SK-N-SH treated with all-trans-retinoic acid at 6 μM for 48 hours (cell line): ENCODE data around the gene CDCA3.
"Not testable (repeated sequence)": the region's sequence is repeated elsewhere in the genome, so short reads cannot be mapped to it uniquely, and the experiment has no call there.

Source experiments
- ATAC-seq: fragments of 200-7000 bp; cut with Tn5 transposase; 3 replicates; pipeline ENCODE4 v1.9.1; 2020; ENCODE audit warnings: mild to moderate bottlenecking, moderate library complexity
- ARNTL ChIP-seq: fragments of 450-650 bp; formaldehyde crosslinking; IDR thresholded peaks from 2 replicates; pipeline ENCODE4 v1.5.0; 2020; ENCODE audit warnings: low read depth, mild to moderate bottlenecking, moderate library complexity, borderline replicate concordance
- BACH2 ChIP-seq: fragments of 250-450 bp; sonication (Bioruptor Pico); IDR thresholded peaks from 2 replicates; pipeline ENCODE4 v1.9.0; 2021; ENCODE audit warnings: mild to moderate bottlenecking, borderline replicate concordance
- CSDC2 ChIP-seq: fragments of 250-450 bp; sonication (Bioruptor Pico); IDR thresholded peaks from 2 replicates; pipeline ENCODE4 v1.5.0; 2020; ENCODE audit warnings: mild to moderate bottlenecking, moderate library complexity
- ESRRG ChIP-seq: fragments of 250-450 bp; sonication (Bioruptor Pico); IDR thresholded peaks from 2 replicates; pipeline ENCODE4 v1.6.1; 2021; ENCODE audit warnings: mild to moderate bottlenecking
- ISL1 ChIP-seq: fragments of 250-450 bp; sonication (Bioruptor Pico); IDR thresholded peaks from 2 replicates; pipeline ENCODE4 v2.1.2; 2022; ENCODE audit warnings: mild to moderate bottlenecking, moderate library complexity
- OSR1 ChIP-seq: fragments of 250-450 bp; sonication (Bioruptor Pico); IDR thresholded peaks from 2 replicates; pipeline ENCODE4 v1.8.0; 2022; ENCODE audit warnings: moderate library complexity, mild to moderate bottlenecking, inconsistent platforms
- RARB ChIP-seq: fragments of 250-450 bp; sonication (Bioruptor Pico); IDR thresholded peaks from 2 replicates; pipeline ENCODE4 v1.8.0; 2021; ENCODE audit warnings: mild to moderate bottlenecking, moderate library complexity
- TCF4 ChIP-seq: fragments of 250-450 bp; sonication (Bioruptor Pico); IDR thresholded peaks from 2 replicates; pipeline ENCODE4 v1.8.0; 2021; ENCODE audit warnings: mild to moderate bottlenecking, moderate library complexity, borderline replicate concordance
- TOX ChIP-seq: fragments of 250-450 bp; sonication (Bioruptor Pico); IDR thresholded peaks from 2 replicates; pipeline ENCODE4 v1.8.0; 2021; ENCODE audit warnings: mild to moderate bottlenecking, moderate library complexity, borderline replicate concordance
- ZFP3 ChIP-seq: fragments of 250-450 bp; sonication (Bioruptor Pico); IDR thresholded peaks from 2 replicates; pipeline ENCODE4 v1.5.0; 2020; ENCODE audit warnings: mild to moderate bottlenecking, moderate library complexity
- ZFP30 ChIP-seq: fragments of 450-650 bp; formaldehyde crosslinking; IDR thresholded peaks from 2 replicates; pipeline ENCODE4 v1.5.0; 2022; ENCODE audit warnings: mild to moderate bottlenecking, moderate library complexity
- ZNF565 ChIP-seq: fragments of 450-650 bp; formaldehyde crosslinking; conservative IDR thresholded peaks from 2 replicates; pipeline ENCODE4 v1.5.0; 2020; ENCODE audit warnings: low read depth, mild to moderate bottlenecking, moderate library complexity
- ZNF70 ChIP-seq: fragments of 450-650 bp; formaldehyde crosslinking; IDR thresholded peaks from 2 replicates; pipeline ENCODE4 v1.5.0; 2020; ENCODE audit warnings: mild to moderate bottlenecking, moderate library complexity
- ZNF8 ChIP-seq: fragments of 450-650 bp; formaldehyde crosslinking; IDR thresholded peaks from 2 replicates; pipeline ENCODE4 v1.5.0; 2020; ENCODE audit warnings: mild to moderate bottlenecking, moderate library complexity
- TF ChIP-seq, protein P1 (sequence below): fragments of 250-450 bp; sonication (Bioruptor Pico); IDR thresholded peaks from 2 replicates; pipeline ENCODE4 v1.8.0; 2021; ENCODE audit warnings: low read depth, mild to moderate bottlenecking, moderate library complexity, borderline replicate concordance
- TF ChIP-seq, protein P2 (sequence below): fragments of 250-450 bp; sonication (Bioruptor Pico); IDR thresholded peaks from 2 replicates; pipeline ENCODE4 v1.5.1; 2021; ENCODE audit warnings: mild to moderate bottlenecking, moderate library complexity
- TF ChIP-seq, protein P3 (sequence below): fragments of 250-450 bp; sonication (Bioruptor Pico); IDR thresholded peaks from 2 replicates; pipeline ENCODE4 v1.8.0; 2020; ENCODE audit warnings: mild to moderate bottlenecking, moderate library complexity, borderline replicate concordance
- TF ChIP-seq, protein P4 (sequence below): fragments of 250-450 bp; sonication (Bioruptor Pico); IDR thresholded peaks from 2 replicates; pipeline ENCODE4 v1.5.0; 2020; ENCODE audit warnings: mild to moderate bottlenecking, moderate library complexity
- TF ChIP-seq, protein P5 (sequence below): fragments of 250-450 bp; sonication (Bioruptor Pico); IDR thresholded peaks from 2 replicates; pipeline ENCODE4 v1.5.1; 2020; ENCODE audit warnings: low read depth, mild to moderate bottlenecking, moderate library complexity

CDCA3 gene

DNA sequence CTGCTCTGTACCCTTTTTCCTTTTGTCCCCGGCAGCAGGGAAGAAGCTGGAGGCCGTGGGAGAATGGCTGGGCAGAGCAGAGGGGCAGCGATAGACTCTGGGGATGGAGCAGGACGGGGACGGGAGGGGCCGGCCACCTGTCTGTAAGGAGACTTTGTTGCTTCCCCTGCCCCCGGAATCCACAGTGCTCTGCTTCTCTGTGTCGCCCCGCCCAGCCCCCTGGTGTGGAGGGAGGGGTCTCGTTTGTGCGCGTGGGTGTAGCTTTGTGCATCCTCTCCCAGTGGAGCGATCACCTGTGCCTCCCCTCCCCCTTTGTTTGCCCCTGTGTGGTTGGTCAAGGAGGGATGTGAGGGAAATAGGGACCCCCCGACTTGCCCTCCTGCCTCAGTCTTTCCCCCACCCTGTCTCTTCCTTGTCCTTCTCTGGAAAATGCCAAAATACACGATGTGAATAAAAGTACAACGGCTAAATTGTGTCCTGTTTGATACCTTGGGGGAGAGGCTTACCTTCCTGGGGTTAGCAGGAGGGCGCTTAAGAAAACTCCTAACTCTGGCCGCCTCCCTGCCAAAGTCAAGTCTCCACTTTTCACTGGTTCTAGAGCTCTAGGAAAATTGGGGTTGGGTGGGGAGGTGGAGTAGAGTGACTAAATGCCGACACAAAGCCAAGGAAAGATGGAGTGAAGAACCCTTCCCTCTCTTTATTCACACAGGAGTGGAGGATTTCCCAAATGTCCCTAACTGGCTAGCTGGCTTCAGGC is 15.3 kb upstream of the CDCA3 start:
- no peak for ATAC-seq
- no peak for TF ChIP-seq TOX (CRISPR knock-in tag)
- TF ChIP-seq, protein P1, sequence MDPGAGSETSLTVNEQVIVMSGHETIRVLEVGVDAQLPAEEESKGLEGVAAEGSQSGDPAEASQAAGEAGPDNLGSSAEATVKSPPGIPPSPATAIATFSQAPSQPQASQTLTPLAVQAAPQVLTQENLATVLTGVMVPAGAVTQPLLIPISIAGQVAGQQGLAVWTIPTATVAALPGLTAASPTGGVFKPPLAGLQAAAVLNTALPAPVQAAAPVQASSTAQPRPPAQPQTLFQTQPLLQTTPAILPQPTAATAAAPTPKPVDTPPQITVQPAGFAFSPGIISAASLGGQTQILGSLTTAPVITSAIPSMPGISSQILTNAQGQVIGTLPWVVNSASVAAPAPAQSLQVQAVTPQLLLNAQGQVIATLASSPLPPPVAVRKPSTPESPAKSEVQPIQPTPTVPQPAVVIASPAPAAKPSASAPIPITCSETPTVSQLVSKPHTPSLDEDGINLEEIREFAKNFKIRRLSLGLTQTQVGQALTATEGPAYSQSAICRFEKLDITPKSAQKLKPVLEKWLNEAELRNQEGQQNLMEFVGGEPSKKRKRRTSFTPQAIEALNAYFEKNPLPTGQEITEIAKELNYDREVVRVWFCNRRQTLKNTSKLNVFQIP (CRISPR knock-in tag): no peak

DNA sequence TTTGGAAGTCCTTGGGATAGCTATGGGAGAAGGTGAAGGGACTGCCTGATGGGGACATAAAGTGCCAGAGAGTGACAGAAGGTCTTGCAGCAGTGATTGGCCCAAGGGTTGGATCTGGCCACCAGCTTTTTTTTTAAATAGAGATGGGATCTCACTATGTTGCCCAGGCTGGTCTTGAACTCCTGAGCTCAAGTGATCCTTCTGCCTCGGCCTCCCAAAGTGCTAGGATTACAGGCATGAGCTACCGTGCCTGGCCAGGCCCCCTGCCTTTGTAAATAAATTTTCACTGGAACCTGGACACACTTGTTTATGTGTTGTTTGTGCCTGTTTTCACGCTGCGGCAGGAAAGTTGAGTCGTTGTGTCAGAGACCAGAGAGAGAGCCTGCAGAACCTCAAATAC is 14.2 kb upstream of the CDCA3 start:
- not testable (repeated sequence) for ATAC-seq

DNA sequence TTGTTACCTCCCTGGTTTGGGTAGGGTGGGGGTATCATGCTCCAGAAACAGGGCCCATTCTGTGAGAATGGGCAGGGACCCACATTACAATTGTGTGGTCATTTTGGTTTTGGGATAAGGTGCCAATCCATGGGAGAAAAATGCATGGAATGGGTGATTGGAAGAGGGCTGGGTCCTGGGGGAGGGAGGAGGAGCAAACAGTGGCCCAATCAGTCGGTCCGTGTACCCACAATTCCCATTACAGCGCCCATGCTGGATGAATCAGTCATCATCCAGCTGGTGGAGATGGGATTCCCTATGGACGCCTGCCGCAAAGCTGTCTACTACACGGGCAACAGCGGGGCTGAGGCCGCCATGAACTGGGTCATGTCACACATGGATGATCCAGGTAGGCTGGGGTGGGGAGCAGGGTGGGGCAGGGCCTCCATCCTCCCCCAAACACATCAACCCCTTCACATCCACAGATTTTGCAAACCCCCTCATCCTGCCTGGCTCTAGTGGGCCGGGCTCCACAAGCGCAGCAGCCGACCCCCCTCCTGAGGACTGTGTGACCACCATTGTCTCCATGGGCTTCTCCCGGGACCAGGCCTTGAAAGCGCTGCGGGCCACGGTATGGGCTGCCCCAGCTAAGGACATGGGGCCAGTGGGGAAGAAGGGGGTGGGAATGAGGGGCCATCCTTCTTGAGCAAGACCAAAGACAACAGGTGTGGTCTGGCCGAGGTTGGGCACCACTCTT is 12.7 kb upstream of the CDCA3 start:
- TF ChIP-seq OSR1 (CRISPR knock-in tag): no peak
- TF ChIP-seq, protein P2, sequence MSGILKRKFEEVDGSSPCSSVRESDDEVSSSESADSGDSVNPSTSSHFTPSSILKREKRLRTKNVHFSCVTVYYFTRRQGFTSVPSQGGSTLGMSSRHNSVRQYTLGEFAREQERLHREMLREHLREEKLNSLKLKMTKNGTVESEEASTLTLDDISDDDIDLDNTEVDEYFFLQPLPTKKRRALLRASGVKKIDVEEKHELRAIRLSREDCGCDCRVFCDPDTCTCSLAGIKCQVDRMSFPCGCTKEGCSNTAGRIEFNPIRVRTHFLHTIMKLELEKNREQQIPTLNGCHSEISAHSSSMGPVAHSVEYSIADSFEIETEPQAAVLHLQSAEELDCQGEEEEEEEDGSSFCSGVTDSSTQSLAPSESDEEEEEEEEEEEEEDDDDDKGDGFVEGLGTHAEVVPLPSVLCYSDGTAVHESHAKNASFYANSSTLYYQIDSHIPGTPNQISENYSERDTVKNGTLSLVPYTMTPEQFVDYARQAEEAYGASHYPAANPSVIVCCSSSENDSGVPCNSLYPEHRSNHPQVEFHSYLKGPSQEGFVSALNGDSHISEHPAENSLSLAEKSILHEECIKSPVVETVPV (CRISPR knock-in tag): no peak
- TF ChIP-seq ZFP30: no peak
- TF ChIP-seq, protein P3, sequence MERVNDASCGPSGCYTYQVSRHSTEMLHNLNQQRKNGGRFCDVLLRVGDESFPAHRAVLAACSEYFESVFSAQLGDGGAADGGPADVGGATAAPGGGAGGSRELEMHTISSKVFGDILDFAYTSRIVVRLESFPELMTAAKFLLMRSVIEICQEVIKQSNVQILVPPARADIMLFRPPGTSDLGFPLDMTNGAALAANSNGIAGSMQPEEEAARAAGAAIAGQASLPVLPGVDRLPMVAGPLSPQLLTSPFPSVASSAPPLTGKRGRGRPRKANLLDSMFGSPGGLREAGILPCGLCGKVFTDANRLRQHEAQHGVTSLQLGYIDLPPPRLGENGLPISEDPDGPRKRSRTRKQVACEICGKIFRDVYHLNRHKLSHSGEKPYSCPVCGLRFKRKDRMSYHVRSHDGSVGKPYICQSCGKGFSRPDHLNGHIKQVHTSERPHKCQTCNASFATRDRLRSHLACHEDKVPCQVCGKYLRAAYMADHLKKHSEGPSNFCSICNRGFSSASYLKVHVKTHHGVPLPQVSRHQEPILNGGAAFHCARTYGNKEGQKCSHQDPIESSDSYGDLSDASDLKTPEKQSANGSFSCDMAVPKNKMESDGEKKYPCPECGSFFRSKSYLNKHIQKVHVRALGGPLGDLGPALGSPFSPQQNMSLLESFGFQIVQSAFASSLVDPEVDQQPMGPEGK (CRISPR knock-in tag): no peak
- no peak for TF ChIP-seq ESRRG
- TF ChIP-seq ZNF565: no peak
- no peak for TF ChIP-seq ZFP3 (CRISPR knock-in tag)
- TF ChIP-seq, protein P4, sequence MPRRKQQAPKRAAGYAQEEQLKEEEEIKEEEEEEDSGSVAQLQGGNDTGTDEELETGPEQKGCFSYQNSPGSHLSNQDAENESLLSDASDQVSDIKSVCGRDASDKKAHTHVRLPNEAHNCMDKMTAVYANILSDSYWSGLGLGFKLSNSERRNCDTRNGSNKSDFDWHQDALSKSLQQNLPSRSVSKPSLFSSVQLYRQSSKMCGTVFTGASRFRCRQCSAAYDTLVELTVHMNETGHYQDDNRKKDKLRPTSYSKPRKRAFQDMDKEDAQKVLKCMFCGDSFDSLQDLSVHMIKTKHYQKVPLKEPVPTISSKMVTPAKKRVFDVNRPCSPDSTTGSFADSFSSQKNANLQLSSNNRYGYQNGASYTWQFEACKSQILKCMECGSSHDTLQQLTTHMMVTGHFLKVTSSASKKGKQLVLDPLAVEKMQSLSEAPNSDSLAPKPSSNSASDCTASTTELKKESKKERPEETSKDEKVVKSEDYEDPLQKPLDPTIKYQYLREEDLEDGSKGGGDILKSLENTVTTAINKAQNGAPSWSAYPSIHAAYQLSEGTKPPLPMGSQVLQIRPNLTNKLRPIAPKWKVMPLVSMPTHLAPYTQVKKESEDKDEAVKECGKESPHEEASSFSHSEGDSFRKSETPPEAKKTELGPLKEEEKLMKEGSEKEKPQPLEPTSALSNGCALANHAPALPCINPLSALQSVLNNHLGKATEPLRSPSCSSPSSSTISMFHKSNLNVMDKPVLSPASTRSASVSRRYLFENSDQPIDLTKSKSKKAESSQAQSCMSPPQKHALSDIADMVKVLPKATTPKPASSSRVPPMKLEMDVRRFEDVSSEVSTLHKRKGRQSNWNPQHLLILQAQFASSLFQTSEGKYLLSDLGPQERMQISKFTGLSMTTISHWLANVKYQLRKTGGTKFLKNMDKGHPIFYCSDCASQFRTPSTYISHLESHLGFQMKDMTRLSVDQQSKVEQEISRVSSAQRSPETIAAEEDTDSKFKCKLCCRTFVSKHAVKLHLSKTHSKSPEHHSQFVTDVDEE (CRISPR knock-in tag): no peak
- no peak for TF ChIP-seq CSDC2
- no peak for ATAC-seq

DNA sequence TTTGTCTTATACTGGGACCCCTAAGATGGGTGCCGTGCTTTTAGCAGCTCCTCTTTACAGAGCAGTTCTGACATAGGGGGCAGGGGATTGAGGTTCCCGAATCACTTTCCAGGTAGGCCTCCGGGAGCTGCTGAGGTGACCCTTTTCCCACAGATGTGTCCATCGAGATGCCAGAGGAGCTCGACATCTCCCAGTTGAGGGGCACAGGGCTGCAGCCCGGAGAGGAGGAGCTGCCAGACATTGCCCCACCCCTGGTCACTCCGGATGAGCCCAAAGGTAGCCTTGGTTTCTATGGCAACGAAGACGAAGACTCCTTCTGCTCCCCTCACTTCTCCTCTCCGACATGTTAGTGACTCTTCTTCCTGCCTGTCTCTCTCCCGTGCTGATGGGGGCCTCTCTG is 11.9 kb upstream of the CDCA3 start:
- TF ChIP-seq ZNF70 (CRISPR knock-in tag) (no peak), BACH2 (no peak), TCF4 (CRISPR knock-in tag) (no peak), ARNTL (CRISPR knock-in tag) (no peak), TOX (CRISPR knock-in tag) (no peak), RARB (CRISPR knock-in tag) (no peak), ISL1 (CRISPR knock-in tag) (no peak), ZFP30 (no peak), ZNF565 (no peak), ESRRG (no peak), ZNF8 (CRISPR knock-in tag) (no peak), ZFP3 (CRISPR knock-in tag) (no peak)
- TF ChIP-seq, protein P3 (CRISPR knock-in tag): no peak
- TF ChIP-seq, protein P5, sequence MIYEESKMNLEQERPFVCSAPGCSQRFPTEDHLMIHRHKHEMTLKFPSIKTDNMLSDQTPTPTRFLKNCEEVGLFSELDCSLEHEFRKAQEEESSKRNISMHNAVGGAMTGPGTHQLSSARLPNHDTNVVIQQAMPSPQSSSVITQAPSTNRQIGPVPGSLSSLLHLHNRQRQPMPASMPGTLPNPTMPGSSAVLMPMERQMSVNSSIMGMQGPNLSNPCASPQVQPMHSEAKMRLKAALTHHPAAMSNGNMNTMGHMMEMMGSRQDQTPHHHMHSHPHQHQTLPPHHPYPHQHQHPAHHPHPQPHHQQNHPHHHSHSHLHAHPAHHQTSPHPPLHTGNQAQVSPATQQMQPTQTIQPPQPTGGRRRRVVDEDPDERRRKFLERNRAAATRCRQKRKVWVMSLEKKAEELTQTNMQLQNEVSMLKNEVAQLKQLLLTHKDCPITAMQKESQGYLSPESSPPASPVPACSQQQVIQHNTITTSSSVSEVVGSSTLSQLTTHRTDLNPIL (CRISPR knock-in tag): no peak
- TF ChIP-seq, protein P1 (CRISPR knock-in tag): no peak
- TF ChIP-seq, protein P2 (CRISPR knock-in tag): no peak
- no peak for ATAC-seq
